Lower leg skin (tissue), 3 donors: ENCODE results near the gene RAD51B.

ENCODE experiments used
- POLR2A ChIP-seq, 2 donors: fragments of 450-650 bp; IDR thresholded peaks; one replicate each; pipeline ENCODE4 v1.6.1; 2016 to 2017; ENCODE audit warnings: antibody characterized with exemption in 2 of 2, mild to moderate bottlenecking in 1 of 2, moderate library complexity in 1 of 2
- TF ChIP-seq, protein P1 (sequence below), 3 donors: fragments of 450-650 bp; IDR thresholded peaks; one replicate each; pipeline ENCODE4 v1.5.1; 2016; ENCODE audit warnings: antibody characterized with exemption in 3 of 3, mild to moderate bottlenecking in 3 of 3, moderate library complexity in 2 of 3

GRCh38 chr14:68140806-68141205 is 321.2 kb downstream of the RAD51B start:
- TF ChIP-seq, protein P1, sequence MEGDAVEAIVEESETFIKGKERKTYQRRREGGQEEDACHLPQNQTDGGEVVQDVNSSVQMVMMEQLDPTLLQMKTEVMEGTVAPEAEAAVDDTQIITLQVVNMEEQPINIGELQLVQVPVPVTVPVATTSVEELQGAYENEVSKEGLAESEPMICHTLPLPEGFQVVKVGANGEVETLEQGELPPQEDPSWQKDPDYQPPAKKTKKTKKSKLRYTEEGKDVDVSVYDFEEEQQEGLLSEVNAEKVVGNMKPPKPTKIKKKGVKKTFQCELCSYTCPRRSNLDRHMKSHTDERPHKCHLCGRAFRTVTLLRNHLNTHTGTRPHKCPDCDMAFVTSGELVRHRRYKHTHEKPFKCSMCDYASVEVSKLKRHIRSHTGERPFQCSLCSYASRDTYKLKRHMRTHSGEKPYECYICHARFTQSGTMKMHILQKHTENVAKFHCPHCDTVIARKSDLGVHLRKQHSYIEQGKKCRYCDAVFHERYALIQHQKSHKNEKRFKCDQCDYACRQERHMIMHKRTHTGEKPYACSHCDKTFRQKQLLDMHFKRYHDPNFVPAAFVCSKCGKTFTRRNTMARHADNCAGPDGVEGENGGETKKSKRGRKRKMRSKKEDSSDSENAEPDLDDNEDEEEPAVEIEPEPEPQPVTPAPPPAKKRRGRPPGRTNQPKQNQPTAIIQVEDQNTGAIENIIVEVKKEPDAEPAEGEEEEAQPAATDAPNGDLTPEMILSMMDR (IDR thresholded peaks at IDR 0.05) = no peak
- no peak for TF ChIP-seq POLR2A (IDR thresholded peaks at IDR 0.05)
